Activated CD8-positive, alpha-beta T cell treated with anti-CD3 and anti-CD28 coated beads for 36 hours (primary cell): ENCODE results near the gene LYRM1. TPM values are rescaled to one million over a fixed set of nuclear protein-coding genes. Genes with fewer than 3 reads are reported as not detected.

Experiments used
- ATAC-seq: fragments of 200-7000 bp; cut with Tn5 transposase; one replicate; pipeline ENCODE4 v1.10.0; 2021; ENCODE audit warnings: mild to moderate bottlenecking, moderate library complexity
- CTCF ChIA-PET: fragments of 350-600 bp; sonication (Branson Sonifier 250); formaldehyde crosslinking; loops from one replicate; lab custom pipeline; 2021; ENCODE audit warnings: antibody characterized with exemption; lab: Charles Lee
- POLR2A ChIA-PET: fragments of 350-600 bp; sonication (Branson Sonifier 250); formaldehyde crosslinking; loops from one replicate; lab custom pipeline; 2021; ENCODE audit warnings: antibody characterized with exemption; lab: Charles Lee
- DNase-seq: peaks from one replicate; pipeline ENCODE4 v3.0.0-alpha.2; 2020
- H3K27ac Mint-ChIP-seq: one replicate; pipeline ENCODE4 v1.8.0; 2021; ENCODE audit warnings: mild to moderate bottlenecking, mixed read lengths
- H3K27me3 Mint-ChIP-seq: one replicate; pipeline ENCODE4 v1.8.0; 2021; ENCODE audit warnings: mixed read lengths
- H3K36me3 Mint-ChIP-seq: one replicate; pipeline ENCODE4 v1.8.0; 2021; ENCODE audit warnings: low read depth, mixed read lengths
- H3K4me1 Mint-ChIP-seq: one replicate; pipeline ENCODE4 v1.8.0; 2021; ENCODE audit warnings: low read depth, mixed read lengths
- H3K4me3 Mint-ChIP-seq: one replicate; pipeline ENCODE4 v1.8.0; 2021; ENCODE audit warnings: mild to moderate bottlenecking, moderate library complexity, mixed read lengths
- H3K9me3 Mint-ChIP-seq: one replicate; pipeline ENCODE4 v1.8.0; 2021; ENCODE audit warnings: mixed read lengths
- CTCF ChIP-seq: fragments of 200-600 bp; IDR thresholded peaks from one replicate; pipeline ENCODE4 v1.8.0; 2022; ENCODE audit warnings: antibody characterized with exemption, mild to moderate bottlenecking
- intact Hi-C: fragments of 100-400 bp; cut with micrococcal nuclease; formaldehyde crosslinking; loops from one replicate; pipeline ENCODE4 v1.10.0; 2022
- total RNA-seq, 2 experiments: library from RNA; stranded (reverse); gene quantifications; one replicate each; pipeline ENCODE4 v1.2.3, GENCODE V29; 2021

LYRM1 gene
- total RNA-seq, 2 experiments from 2014 or later, result 31.3 to 32.5 TPM

DNA sequence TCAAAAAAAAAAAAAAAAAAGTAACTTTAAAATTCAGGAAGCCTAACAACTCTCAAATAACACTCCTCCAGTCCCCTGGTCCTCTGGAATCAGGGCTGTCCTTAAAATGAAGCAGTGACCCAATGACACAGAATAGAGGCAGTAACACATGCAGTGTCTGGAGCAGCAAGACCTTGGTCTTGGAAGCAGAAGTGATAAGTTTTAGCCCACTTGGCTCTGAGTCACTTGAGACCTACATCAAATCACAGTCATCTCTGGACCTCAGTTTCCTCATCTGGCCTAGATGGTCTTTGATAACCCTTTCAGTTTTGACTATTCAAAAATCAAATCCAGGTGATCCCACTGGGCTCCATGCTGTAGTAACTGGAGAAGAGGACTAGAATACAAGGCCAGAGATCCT lies 39.0 kb downstream of the LYRM1 start:
- H3K4me3 Mint-ChIP-seq, result no peak overlapping the region
- TF ChIP-seq CTCF, result no peak
- H3K27ac Mint-ChIP-seq, result no peak overlapping the region
- intact Hi-C loops, result loop anchor here (10.0 kb wide), 1 partner anchor 95 kb away; no protein-coding TSS in a partner anchor
- no peaks in the 10 kb centered on the region for H3K9me3 Mint-ChIP-seq
- H3K36me3 Mint-ChIP-seq, result no peaks in the 10 kb centered on the region
- ChIA-PET CTCF (no interaction called here), POLR2A (no interaction called here)
- ATAC-seq (no peak), DNase-seq (no peak)
- peaks cover 40% of the 10 kb centered on the region for H3K4me1 Mint-ChIP-seq
- no peaks in the 10 kb centered on the region for H3K27me3 Mint-ChIP-seq

DNA sequence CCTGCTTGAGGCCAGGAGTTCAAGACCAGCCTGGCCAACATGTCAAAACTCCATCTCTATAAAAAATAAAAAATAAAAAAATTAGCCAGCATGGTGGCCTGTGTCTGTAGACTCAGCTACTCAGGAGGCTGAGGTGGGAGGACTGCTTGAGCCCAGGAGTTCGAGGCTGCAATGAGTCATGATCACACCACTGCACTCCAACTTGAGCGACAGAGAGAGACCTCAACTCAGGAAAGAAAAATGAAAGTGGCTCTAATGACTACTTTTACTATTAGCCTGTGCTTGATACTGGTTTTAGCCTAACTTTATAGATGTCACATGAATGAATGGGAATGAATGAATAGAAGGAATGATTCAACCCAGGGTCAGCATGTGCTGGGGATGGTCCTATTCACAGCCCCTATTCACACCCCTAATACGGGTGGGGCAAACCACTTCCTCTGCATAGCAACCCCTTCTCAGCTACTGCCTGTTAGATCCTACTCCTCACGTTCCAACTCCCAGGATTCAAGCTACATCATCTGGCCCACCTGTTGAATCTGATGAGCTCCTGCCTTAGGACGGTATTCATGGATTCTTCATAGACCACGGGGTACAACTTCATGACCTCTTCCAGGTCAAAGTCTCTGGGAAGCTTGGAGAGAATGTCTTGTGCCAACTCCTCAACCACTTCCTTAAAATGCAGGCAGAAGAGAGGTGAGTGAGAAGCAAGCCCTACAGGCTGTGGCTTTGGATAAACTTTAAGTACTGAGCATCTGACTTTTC lies 40.5 kb downstream of the LYRM1 start:
- no peaks in the 10 kb centered on the region for H3K36me3 Mint-ChIP-seq
- ATAC-seq, result peak; percentile 11
- no peak overlapping the region for H3K4me3 Mint-ChIP-seq
- ChIA-PET CTCF (no interaction called here), POLR2A (interaction anchor here (0.7 kb wide), 1 partner anchor 43 kb away, joined by 3 read pairs; no protein-coding TSS in a partner anchor)
- peak overlapping the region; percentile 51 for H3K27ac Mint-ChIP-seq
- intact Hi-C loops, result loop anchor here (10.0 kb wide), 1 partner anchor 96 kb away; no protein-coding TSS in a partner anchor
- H3K9me3 Mint-ChIP-seq, result no peaks in the 10 kb centered on the region
- peaks cover 50% of the 10 kb centered on the region for H3K4me1 Mint-ChIP-seq
- TF ChIP-seq CTCF, result no peak
- H3K27me3 Mint-ChIP-seq, result no peaks in the 10 kb centered on the region
- peak; percentile 42 for DNase-seq

DNA sequence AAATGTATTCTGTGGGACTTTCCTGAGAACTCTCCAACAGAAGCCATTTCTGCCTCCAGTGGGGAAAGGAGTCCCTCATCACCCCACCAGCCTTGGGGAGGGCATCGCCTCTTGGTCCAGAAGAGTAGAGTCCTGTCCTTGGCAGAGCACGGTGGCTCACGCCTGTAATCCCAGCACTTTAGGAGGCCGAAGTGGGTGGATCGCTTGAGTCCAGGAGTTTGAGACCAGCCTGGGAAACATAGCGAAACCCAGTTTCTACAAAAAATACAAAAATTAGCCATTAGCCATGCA lies 41.0 kb downstream of the LYRM1 start:
- H3K4me3 Mint-ChIP-seq, result no peak overlapping the region
- CTCF ChIA-PET, result interaction anchor here (1.2 kb wide), 1 partner anchor 11 kb away, joined by 3 read pairs; no protein-coding TSS in a partner anchor
- H3K27ac Mint-ChIP-seq, result peak overlapping the region; percentile 51
- POLR2A ChIA-PET, result interaction anchor here (0.7 kb wide), 1 partner anchor 43 kb away, joined by 3 read pairs; no protein-coding TSS in a partner anchor
- intact Hi-C loops, result loop anchor here (10.0 kb wide), 1 partner anchor 97 kb away; no protein-coding TSS in a partner anchor
- H3K27me3 Mint-ChIP-seq, result no peaks in the 10 kb centered on the region
- ATAC-seq (no peak), DNase-seq (no peak)
- H3K4me1 Mint-ChIP-seq, result peaks cover 50% of the 10 kb centered on the region
- H3K36me3 Mint-ChIP-seq, result no peaks in the 10 kb centered on the region
- no peaks in the 10 kb centered on the region for H3K9me3 Mint-ChIP-seq
- no peak for TF ChIP-seq CTCF

DNA sequence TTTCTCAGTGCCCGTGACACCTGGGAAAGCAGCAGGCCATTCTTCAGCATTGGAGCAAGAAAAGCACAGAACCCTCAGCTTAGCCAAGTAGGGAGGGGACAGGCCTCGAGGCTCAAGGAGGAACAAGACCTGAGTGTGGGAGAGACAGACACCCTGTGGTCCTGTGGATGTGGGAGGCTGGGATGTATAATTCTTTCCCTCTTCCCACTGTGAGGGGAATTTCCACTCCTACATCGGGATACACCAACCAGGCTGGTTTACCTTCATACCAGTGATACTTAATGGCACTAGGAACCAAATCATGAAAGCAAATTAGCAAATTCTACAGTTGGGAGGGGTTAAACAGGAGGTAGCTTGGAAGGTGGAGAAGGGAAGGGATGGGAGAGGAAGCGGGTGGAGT lies 41.7 kb downstream of the LYRM1 start:
- Mint-ChIP-seq H3K27me3 (no peaks in the 10 kb centered on the region), H3K4me3 (no peak overlapping the region), H3K36me3 (no peaks in the 10 kb centered on the region), H3K9me3 (no peaks in the 10 kb centered on the region), H3K27ac (no peak overlapping the region), H3K4me1 (peaks cover 50% of the 10 kb centered on the region)
- POLR2A ChIA-PET, result no interaction called here
- intact Hi-C loops, result loop anchor here (10.0 kb wide), 1 partner anchor 97 kb away; no protein-coding TSS in a partner anchor
- no peak for ATAC-seq
- no peak for DNase-seq
- TF ChIP-seq CTCF, result no peak
- CTCF ChIA-PET, result interaction anchor here (1.0 to 1.2 kb wide), 2 partner anchors 12 to 92 kb away, joined by 3 read pairs; no protein-coding TSS in a partner anchor
